Caki2 (cell line): ENCODE data around the gene CASZ1. TPM values are rescaled to one million over a fixed set of nuclear protein-coding genes. Genes with fewer than 3 reads are reported as not detected.

Experiments used
- DNase-seq: peaks from one replicate; pipeline ENCODE4 v3.0.0-alpha.2; 2015; ENCODE audit warnings: low read depth
- in situ Hi-C: cut with HindIII; loops from 2 replicates; pipeline ENCODE4 v1.10.0; 2016; ENCODE audit warnings: low sequenced_read_pairs, low pct_unique_long_range_greater_than_20kb, mixed read lengths
- total RNA-seq: library from RNA; depleted of rRNA; stranded (reverse); fragments of >200 nt; shearing (Covaris generic); gene quantifications from 2 replicates; pipeline ENCODE4 v1.2.3, GENCODE V29; 2014; ENCODE audit warnings: low replicate concordance

Gene CASZ1
- total RNA-seq, 1 experiment from 2014 or later = 3.7 TPM

- DNase-seq = no peak
- in situ Hi-C loops = no loop called here
Observed at GRCh38 chr1:10825592-10825991, 29.1 kb upstream of the CASZ1 start.

DNA sequence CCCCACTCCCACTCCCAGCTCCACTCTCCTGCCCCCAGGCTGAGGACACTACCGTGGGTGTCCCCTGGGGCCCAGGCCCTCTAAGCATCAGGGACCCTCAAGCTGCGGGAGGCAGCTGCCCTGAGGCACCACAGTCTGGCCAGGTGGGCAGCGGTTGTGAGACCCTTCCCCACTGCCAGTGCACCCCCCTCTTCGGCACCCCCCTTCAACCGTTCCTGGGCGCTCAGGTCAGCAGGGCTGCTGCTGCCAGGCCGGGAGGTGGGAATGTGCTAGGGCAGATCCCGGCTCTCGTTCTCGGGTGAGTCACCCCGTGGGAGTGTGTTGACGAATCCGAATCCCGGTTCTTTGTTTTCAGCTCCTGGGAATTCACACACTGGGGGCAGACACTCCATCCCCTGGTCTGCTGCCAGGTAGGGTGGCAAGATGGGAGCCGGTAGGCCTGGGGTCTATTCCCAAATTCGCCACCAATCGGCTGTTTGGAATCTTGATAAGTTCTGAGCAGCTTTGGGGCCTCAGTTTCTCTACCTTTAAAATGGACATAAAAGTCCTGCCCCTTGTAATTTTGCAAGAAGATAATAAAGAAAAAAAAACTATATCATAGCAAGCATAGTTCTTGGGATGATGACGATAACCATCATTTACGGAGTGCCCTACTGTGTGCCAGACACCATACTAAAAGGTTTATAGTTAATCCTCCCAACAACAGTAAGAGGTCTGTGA is 28.5 kb upstream of the CASZ1 start:
- in situ Hi-C loops = no loop called here
- no peak for DNase-seq

- no peak for DNase-seq
- in situ Hi-C loops = no loop called here
Observed at GRCh38 chr1:10823000-10823401, 26.6 kb upstream of the CASZ1 start.

GRCh38 chr1:10821388-10821787 is 24.9 kb upstream of the CASZ1 start:
- in situ Hi-C loops = no loop called here
- no peak for DNase-seq

- in situ Hi-C loops = no loop called here
- DNase-seq = no peak
Observed at GRCh38 chr1:10820422-10820821, 24.0 kb upstream of the CASZ1 start.

DNA sequence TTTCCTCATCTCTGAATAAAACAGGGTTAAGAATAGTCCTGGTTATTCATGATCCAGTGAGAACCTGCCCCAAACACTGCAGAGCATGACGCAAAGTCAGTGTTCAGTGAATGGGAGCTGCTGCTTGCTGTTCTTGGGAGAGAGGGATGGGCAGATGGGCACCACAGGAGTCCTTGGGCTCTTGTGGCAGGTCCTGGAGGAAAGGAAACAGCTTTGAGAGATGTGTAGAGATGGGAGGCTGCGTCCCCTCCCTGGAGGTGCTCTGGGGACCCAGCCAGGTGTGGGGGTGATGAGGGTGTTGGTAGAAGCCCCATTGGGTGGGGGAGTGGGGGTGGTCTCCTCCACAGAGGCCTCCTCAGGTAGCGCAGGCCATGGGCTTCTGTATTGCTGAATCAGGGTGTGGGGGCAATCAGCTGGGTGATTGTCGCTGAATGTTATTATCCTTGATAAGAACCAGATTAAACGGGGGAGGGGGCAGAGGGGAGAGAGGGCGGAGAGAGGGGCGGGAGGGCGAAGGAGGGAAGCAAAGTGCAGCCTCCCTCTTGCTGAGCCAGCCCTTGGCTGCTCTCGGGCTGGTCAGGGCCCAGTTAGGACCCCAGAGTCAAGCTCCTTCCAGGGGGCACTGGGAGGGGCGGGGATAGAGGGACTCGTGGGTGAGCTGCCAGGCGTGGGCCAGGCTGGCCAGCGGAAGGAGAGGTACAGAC is 22.9 kb upstream of the CASZ1 start:
- DNase-seq = no peak
- in situ Hi-C loops = no loop called here

DNA sequence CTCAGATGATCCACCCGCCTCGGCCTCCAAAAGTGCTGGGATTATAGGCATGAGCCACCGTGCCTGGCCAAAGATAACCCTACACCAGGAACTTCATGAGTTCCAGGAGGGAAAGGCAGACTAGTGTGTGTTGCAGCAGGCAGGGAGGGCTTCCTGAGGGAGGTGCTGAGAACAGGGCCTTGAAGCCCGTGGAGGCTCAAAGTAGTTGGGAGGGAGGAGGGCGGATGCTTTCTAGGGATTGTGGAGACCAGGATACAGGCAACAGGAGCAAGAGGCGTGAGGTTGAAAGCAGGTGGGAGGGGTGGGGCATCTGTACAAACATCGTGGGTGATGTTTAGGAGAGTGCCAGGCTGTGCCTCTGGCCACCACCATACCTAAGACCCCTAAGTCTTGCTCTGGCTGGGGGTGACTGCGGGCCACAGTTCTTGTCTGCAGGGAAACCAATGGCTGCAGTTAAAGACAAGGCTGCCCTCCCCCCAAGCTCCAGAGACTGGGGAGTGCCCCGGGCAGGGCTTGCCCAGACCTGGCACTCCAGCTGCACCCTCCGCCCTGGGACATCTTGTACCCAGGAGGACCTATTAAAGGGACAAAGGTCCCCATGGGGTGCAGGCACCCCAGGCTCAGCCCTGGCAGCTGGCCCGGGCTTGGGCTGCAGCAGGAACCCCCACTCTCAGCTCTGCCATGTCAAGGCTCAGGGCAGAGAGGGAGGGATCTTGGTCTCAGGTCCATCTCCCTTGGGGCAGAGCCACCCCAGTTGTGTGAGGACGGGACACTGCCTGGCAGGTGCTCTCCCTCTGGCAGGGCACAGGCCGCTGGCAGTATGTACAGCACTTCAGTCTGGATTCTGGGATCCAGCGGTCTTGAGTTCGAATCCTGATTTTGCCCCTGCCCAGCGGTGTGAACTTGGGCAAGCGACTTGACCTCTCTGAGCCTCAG is 22.1 kb upstream of the CASZ1 start:
- in situ Hi-C loops = no loop called here
- DNase-seq = no peak

DNA sequence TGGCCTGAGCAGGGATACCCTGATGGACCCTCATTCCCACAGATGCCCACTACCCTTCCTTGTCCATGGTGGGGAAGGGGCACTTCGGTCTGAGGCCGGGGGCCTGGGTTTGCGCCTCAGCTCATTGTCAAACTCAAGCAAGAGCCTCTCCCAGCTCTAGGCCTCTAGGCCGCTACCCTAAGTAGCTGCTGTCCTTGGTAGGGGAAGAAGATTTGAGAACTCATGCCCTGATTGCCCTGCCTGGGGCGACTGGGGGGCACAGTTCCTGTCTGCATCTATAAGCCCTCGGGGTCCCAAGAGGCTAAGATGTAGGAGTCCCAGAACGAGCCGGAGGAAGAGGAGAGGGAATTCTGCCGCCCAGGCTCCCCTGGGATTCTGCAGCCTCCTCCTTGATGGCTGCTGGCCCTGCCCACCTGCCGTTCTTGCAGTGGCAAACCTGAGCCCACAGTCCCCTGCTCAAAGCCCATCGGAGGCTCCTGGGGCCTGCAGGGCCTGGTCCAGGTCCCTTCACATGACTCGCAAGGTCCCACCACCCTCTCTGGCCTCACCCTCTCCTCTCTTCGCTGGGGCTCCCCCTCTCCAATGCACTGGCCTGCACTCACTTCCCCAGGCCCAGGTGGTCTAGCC is 20.4 kb upstream of the CASZ1 start:
- in situ Hi-C loops = no loop called here

DNA sequence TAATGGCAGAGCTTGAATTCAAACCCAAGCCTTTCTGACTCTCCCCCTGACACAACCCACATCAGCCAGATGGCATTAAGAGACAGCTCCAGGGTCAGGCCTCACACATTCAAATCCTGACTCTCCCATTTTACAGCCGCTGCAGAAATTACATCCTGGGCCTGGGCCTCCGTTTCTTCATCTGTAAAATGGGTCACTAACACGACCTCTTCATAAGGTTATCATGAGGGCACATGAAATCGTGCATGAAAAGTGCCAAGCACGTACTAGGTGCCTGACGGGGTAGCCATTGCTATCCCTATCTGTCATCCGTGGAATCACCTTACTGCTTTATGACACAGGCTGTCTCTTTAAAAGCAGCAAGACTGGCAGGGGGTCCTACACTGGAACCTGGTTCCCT is 19.8 kb upstream of the CASZ1 start:
- DNase-seq = no peak
- in situ Hi-C loops = no loop called here

More for the DNA sequence above, 20.4 kb upstream of the CASZ1 start:
- DNase-seq = no peak

GRCh38 chr1:10815858-10816195 is 19.4 kb upstream of the CASZ1 start:
- DNase-seq = no peak
- in situ Hi-C loops = no loop called here

DNA sequence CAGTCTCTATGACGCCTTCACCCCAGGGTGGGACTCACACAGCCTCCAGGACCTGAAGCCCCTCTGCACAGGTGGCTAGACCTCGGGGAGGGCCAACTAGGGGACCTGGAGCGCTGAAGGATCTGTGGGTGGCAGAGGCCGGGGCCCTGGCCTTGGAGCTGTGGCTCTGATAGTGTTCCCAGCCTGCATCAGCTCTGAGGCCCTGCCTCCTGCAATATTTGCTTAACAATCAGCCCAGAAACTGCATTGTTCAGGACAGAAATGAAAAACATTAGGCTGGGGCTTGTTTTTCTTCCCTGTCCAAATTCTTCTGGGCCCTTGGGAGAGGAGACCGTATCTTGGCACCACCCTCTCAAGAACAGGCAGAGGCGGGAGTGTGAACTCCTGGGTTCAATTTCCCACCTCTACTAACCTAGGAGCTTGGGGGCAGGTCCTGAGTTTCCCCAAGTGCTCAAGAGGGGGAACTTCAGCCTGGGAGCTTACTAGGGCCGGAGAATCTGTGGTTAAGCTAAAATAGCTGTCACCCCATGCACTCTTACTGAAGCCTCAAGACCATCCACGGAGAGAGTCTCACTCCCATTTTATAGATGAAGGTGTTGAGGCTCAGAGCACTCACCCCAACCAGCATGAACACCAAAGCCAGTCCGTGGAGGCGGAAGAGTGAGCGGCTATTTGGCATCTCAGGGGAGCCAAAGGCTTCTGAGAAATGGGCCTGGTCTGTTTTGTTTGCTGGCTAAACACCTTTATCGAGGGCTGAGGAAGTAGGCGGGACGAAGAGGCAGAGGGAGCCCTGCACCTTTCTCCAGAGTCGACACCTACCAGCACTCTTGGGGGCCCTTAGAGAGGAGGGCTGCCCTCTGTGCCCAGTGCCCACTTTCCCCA is 18.8 kb upstream of the CASZ1 start:
- in situ Hi-C loops = no loop called here
- no peak for DNase-seq

GRCh38 chr1:10814312-10814711 is 17.9 kb upstream of the CASZ1 start:
- DNase-seq = no peak
- in situ Hi-C loops = no loop called here

- no peak for DNase-seq
- in situ Hi-C loops = no loop called here
Observed at GRCh38 chr1:10813799-10814198, 17.4 kb upstream of the CASZ1 start.

DNA sequence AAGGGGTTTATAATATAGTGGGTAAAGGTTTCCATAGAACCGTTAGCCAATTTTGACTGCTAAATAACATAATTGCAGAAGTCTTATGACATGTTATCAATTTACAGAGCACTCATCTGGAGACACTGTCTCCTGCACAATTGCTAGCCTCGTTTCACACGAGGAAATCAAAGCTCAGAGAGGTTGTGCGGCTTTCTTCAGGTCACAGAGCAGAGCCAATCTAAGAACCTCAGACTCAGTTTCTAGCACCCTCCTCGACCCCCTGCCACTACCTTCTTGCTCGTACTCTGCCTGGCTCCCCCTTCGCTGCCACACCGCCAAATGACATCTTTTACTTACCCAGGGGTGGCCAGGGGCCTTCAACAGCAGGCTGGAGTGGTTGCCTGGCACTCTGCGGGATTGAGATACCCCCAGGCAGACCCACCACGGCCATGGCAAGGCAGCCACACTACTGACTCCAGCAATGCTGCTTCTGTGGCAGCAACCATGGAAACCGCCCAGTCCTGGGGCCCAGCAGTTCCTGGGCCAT is 16.0 kb upstream of the CASZ1 start:
- no peak for DNase-seq
- in situ Hi-C loops = no loop called here

DNA sequence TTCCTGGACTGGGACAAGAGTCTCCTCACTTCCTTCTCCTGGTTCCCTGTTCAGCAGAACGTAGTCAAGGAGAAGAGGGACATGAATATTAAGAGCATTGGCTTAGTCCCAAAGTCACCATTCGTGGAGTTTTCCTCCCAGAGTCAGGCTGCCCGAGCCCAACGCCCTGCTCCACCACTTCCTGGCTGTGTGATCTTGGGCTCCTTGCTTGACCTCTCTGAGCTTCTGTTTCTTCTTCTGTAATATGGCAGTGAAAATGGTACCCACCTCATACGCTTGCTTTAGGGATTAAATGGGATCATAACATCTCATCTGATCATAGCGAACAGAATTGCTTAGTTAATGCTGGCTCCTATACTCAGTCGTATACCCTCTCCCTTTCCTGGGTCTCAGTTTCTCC is 12.0 kb upstream of the CASZ1 start:
- in situ Hi-C loops = no loop called here
- no peak for DNase-seq

DNA sequence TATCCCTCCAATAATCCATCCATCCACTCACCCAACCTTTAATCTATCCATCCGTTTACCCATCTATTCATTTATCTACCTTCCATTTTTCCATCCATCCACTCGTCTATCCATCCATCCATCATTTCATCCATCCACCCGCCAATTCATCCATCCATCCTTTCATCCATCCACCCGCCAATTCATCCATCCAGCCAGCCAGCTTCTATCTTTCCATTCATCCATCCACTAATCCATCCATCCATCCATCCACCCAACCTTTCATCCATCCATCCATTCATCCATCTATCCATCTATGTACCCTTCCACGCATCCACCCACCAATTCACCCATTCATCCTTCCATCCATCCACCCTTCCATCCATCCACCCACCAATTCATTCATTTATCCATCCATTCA is 10.5 kb upstream of the CASZ1 start:
- in situ Hi-C loops = no loop called here
- no peak for DNase-seq

DNA sequence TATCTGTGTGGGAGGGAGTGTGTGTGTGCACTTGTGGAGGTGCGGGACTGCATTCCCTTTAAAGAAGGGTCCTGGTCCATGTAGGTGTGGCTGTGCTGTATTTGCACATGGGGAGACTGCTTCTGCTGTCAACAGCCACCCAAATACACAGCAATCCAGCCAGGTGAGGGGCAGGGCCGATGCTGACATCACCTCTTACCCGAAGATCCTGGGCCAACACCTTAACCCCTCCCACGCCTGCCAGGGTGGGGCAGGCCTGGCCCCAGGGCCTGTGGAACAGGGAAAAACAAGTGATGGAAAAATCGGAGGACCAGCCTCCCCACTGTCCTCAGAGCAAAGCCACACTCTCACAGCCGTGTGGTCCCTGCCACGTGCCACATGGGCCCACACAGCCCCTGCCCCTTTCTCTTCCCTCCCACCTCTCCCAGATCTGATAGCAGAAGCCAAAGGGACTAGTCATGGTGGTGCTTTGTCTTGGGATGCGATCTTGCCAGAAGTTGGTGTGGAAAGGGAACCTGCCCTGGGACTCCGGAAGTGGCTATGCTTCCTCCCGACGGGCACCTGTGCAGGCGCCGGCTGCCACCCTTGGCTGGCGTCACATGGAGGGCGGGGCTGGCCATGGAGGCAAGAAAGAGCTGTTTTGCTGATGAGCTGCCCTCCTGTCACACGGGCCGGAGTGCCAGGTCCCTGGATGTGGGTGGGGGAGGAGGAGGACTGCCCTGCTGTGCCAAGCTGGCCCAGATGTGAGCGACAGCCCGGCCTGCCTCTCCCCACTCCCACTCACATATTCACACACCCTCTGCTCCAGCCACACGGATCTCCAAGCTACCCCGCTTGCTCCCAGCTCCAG is 7.8 kb upstream of the CASZ1 start:
- in situ Hi-C loops = no loop called here
- DNase-seq = no peak
